K562 (cell line): ENCODE results near the gene YES1. TPM values are rescaled to one million over a fixed set of nuclear protein-coding genes. Genes with fewer than 3 reads are reported as not detected.

ENCODE experiments used
- CREB1 ChIP-seq, 2 experiments: sonication (generic) in 1 of 2; formaldehyde crosslinking in 1 of 2; IDR thresholded peaks; 2 replicates each; pipeline versions ENCODE4 v1.6.1 to v1.8.0; 2012 to 2022; ENCODE audit warnings: inconsistent platforms in 1 of 2, mild to moderate bottlenecking in 1 of 2, missing genetic modification reagents in 1 of 2, moderate library complexity in 1 of 2
- FUS ChIP-seq: fragments of 200-400 bp; formaldehyde crosslinking; optimal IDR thresholded peaks from 2 replicates; pipeline ENCODE3; 2017; ENCODE audit warnings: low read depth, low read length
- HDAC1 ChIP-seq, 2 experiments: fragments of 450-650 bp; IDR thresholded peaks; 2 replicates each; pipeline ENCODE4 v1.6.1; 2016 to 2017; ENCODE audit warnings: inconsistent platforms in 1 of 2, mild to moderate bottlenecking in 1 of 2, moderate library complexity in 1 of 2
- MXI1 ChIP-seq: IDR thresholded peaks from 2 replicates; pipeline ENCODE4 v1.6.1; 2011; ENCODE audit warnings: low read depth, mild to moderate bottlenecking, improper control_type of control experiment, low read length
- NFYB ChIP-seq: IDR thresholded peaks from 2 replicates; pipeline ENCODE4 v1.6.1; 2011; ENCODE audit warnings: mild to moderate bottlenecking, moderate library complexity; ENCODE audit not compliant: insufficient read length; ENCODE audit errors: extremely low read depth
- RBBP5 ChIP-seq: fragments of 200-600 bp; sonication (generic); IDR thresholded peaks from 2 replicates; pipeline ENCODE4 v1.6.1; 2012; ENCODE audit warnings: borderline replicate concordance, mild to moderate bottlenecking, low read length, control low read depth, inconsistent platforms; ENCODE audit not compliant: insufficient read depth, poor library complexity, severe bottlenecking
- RBM22 ChIP-seq: fragments of 200-400 bp; formaldehyde crosslinking; IDR thresholded peaks from 2 replicates; pipeline ENCODE4 v1.6.1; 2018; ENCODE audit warnings: low read length, low read depth; ENCODE audit not compliant: poor library complexity, severe bottlenecking
- polyA plus RNA-seq, 8 experiments: library from polyadenylated mRNA; depleted of rRNA in 4 of 8; stranded (reverse) in 5 of 8; unstranded in 3 of 8; fragments of >200 nt; fragmentation: Nextera tagmentation in 2 of 8; fragmentation: Illumina TruSeq in 1 of 8; extraction: Ambion mirVana in 2 of 8; extraction: Trizol in 1 of 8; gene quantifications; 2 replicates each; pipeline versions ENCODE4 v1.2.1 to v1.2.3, GENCODE V29; 2011 to 2014; ENCODE audit warnings: inconsistent platforms in 1 of 8, missing spikeins in 1 of 8
- total RNA-seq, 7 experiments: library from RNA; depleted of rRNA in 6 of 7; stranded (reverse); fragments of >200 nt in 6 of 7; fragmentation: Illumina TruSeq in 2 of 7; extraction: Trizol in 2 of 7; gene quantifications; 2 replicates each; pipeline versions ENCODE4 v1.2.1 to v1.2.3, GENCODE V29; 2011 to 2021; ENCODE audit warnings: low replicate concordance in 1 of 7
- TF ChIP-seq, protein P1 (sequence below): sonication (generic); formaldehyde crosslinking; IDR thresholded peaks from 2 replicates; pipeline ENCODE4 v1.8.0; 2022; ENCODE audit warnings: mild to moderate bottlenecking, missing genetic modification reagents
- TF ChIP-seq, protein P2 (sequence below): fragments of 250-450 bp; sonication (Bioruptor Pico); IDR thresholded peaks from 2 replicates; pipeline ENCODE4 v1.4.0; 2020; ENCODE audit warnings: mild to moderate bottlenecking, moderate library complexity
- TF ChIP-seq, protein P3 (sequence below), 3 experiments: fragments of 200-800 bp in 1 of 3; sonication (Bioruptor generic) in 1 of 3; sonication (generic) in 1 of 3; formaldehyde crosslinking in 1 of 3; IDR thresholded peaks; 2 replicates each; pipeline versions ENCODE4 v1.6.1 to v1.8.0; 2016 to 2022; ENCODE audit warnings: mild to moderate bottlenecking in 2 of 3, missing compliant biosample characterization in 2 of 3, missing genetic modification characterization in 2 of 3, missing genetic modification reagents in 1 of 3
- TF ChIP-seq, protein P4 (sequence below): sonication (generic); formaldehyde crosslinking; IDR thresholded peaks from 2 replicates; pipeline ENCODE4 v1.8.0; 2022; ENCODE audit warnings: mild to moderate bottlenecking, missing genetic modification reagents

The YES1 gene
- total and polyA plus RNA-seq, 9 of the 15 experiments (the other 6 are each of a cell fraction or from before 2014, with no cell fraction given) = 37.2 to 115 (median 77.7) TPM

DNA sequence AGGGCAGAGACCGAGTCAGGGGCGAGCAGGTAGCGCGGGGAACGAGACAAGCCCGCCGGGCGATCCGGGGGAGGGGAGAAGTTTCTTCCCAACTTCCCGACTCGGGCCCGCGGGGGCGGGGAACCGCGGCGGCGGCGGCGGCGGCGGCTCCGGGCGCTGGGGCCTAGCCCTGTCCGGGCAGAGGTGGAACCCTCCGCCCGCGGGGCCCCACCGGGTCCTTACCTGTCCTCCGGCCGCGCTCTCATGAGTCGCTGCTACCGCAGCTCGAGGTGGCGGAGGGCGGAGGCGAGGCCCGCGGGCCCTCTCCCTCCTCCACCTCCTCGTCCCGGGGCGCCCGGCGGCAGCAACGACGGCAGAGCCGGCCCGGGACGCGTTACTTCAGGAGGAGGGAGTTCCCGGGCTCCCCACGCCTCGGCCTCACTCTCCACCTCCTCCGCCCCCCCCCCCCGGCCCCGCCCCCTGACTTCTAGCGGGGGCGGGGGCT lies at the start of gene YES1 (continued):
- TF ChIP-seq CREB1 (IDR thresholded peaks at IDR 0.05) = no peak
- TF ChIP-seq CREB1 (CRISPR knock-in tag; IDR thresholded peaks at IDR 0.05) = 0 out of 2 replicates have a peak, but pooled peaks have one; percentile 12
- TF ChIP-seq, protein P1, sequence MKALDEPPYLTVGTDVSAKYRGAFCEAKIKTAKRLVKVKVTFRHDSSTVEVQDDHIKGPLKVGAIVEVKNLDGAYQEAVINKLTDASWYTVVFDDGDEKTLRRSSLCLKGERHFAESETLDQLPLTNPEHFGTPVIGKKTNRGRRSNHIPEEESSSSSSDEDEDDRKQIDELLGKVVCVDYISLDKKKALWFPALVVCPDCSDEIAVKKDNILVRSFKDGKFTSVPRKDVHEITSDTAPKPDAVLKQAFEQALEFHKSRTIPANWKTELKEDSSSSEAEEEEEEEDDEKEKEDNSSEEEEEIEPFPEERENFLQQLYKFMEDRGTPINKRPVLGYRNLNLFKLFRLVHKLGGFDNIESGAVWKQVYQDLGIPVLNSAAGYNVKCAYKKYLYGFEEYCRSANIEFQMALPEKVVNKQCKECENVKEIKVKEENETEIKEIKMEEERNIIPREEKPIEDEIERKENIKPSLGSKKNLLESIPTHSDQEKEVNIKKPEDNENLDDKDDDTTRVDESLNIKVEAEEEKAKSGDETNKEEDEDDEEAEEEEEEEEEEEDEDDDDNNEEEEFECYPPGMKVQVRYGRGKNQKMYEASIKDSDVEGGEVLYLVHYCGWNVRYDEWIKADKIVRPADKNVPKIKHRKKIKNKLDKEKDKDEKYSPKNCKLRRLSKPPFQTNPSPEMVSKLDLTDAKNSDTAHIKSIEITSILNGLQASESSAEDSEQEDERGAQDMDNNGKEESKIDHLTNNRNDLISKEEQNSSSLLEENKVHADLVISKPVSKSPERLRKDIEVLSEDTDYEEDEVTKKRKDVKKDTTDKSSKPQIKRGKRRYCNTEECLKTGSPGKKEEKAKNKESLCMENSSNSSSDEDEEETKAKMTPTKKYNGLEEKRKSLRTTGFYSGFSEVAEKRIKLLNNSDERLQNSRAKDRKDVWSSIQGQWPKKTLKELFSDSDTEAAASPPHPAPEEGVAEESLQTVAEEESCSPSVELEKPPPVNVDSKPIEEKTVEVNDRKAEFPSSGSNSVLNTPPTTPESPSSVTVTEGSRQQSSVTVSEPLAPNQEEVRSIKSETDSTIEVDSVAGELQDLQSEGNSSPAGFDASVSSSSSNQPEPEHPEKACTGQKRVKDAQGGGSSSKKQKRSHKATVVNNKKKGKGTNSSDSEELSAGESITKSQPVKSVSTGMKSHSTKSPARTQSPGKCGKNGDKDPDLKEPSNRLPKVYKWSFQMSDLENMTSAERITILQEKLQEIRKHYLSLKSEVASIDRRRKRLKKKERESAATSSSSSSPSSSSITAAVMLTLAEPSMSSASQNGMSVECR (CRISPR knock-in tag) = peak; percentile 82
- TF ChIP-seq, protein P2, sequence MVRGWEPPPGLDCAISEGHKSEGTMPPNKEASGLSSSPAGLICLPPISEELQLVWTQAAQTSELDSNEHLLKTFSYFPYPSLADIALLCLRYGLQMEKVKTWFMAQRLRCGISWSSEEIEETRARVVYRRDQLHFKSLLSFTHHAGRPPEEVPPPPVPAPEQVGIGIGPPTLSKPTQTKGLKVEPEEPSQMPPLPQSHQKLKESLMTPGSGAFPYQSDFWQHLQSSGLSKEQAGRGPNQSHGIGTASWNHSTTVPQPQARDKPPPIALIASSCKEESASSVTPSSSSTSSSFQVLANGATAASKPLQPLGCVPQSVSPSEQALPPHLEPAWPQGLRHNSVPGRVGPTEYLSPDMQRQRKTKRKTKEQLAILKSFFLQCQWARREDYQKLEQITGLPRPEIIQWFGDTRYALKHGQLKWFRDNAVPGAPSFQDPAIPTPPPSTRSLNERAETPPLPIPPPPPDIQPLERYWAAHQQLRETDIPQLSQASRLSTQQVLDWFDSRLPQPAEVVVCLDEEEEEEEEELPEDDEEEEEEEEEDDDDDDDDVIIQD (CRISPR knock-in tag) = 0 out of 2 replicates have a peak, but pooled peaks have one; percentile 33
- peak; percentile 78 for TF ChIP-seq RBBP5
- peak; percentile 67; the same call in 1 of the 2 replicates for TF ChIP-seq MXI1
- TF ChIP-seq HDAC1 (IDR thresholded peaks at IDR 0.05) = peak in 1 of 2 experiments; percentile 30; a peak in 2 of 4 replicates
- TF ChIP-seq RBM22 = peak; percentile 70
- TF ChIP-seq, protein P3, sequence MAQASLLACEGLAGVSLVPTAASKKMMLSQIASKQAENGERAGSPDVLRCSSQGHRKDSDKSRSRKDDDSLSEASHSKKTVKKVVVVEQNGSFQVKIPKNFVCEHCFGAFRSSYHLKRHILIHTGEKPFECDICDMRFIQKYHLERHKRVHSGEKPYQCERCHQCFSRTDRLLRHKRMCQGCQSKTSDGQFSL (CRISPR knock-in tag; IDR thresholded peaks at IDR 0.05) = peak; percentile 96
- TF ChIP-seq, protein P3 (tag; IDR thresholded peaks at IDR 0.05) = peak in 1 of 2 experiments; percentile 96; a peak in 2 of 4 replicates
- TF ChIP-seq, protein P4, sequence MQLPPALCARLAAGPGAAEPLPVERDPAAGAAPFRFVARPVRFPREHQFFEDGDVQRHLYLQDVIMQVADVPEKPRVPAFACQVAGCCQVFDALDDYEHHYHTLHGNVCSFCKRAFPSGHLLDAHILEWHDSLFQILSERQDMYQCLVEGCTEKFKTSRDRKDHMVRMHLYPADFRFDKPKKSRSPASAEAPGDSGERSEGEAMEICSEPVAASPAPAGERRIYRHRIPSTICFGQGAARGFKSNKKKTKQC (CRISPR knock-in tag) = peak; percentile 86
- TF ChIP-seq FUS = peak; percentile 9
- TF ChIP-seq NFYB = no peak
